Transverse colon (tissue), 4 donors: ENCODE data around the gene PGLYRP3. TPM values are rescaled to one million over a fixed set of nuclear protein-coding genes. Genes with fewer than 3 reads are reported as not detected.

Experiments
- DNase-seq: peaks from one replicate; pipeline ENCODE4 v3.0.0-alpha.2; 2019
- H3K27ac ChIP-seq, 4 donors: fragments of 200-600 bp; sonication (generic); 2 replicates each; pipeline ENCODE4 v1.5.1; 2016 to 2018; ENCODE audit warnings: inconsistent platforms in 4 of 4
- H3K27me3 ChIP-seq: fragments of 200-600 bp; sonication (generic); 2 replicates; pipeline ENCODE4 v1.5.1; 2017; ENCODE audit warnings: inconsistent platforms
- H3K36me3 ChIP-seq, 4 donors: fragments of 200-600 bp; sonication (generic); 2 replicates each; pipeline ENCODE4 v1.5.1; 2017 to 2019; ENCODE audit warnings: inconsistent platforms in 4 of 4
- H3K4me1 ChIP-seq, 4 donors: fragments of 200-600 bp; sonication (generic); 2 replicates each; pipeline ENCODE4 v1.5.1; 2017 to 2020; ENCODE audit warnings: inconsistent platforms in 4 of 4
- H3K4me3 ChIP-seq, 4 donors: fragments of 200-600 bp; sonication (generic); 1 replicate in 1 of 4; 2 replicates in 3 of 4; pipeline versions ENCODE4 v1.5.1 to v1.6.1; 2017 to 2019; ENCODE audit warnings: inconsistent platforms in 4 of 4
- H3K9me3 ChIP-seq, 2 donors: fragments of 200-600 bp; sonication (generic); 2 replicates each; pipeline ENCODE4 v1.5.1; 2017 to 2019; ENCODE audit warnings: inconsistent platforms in 2 of 2
- EP300 ChIP-seq: sonication (generic); formaldehyde crosslinking; IDR thresholded peaks from one replicate; pipeline ENCODE4 v1.6.1; 2017; ENCODE audit warnings: antibody characterized with exemption, low read depth
- POLR2A ChIP-seq: fragments of 450-650 bp; IDR thresholded peaks from one replicate; pipeline ENCODE4 v1.6.1; 2016; ENCODE audit warnings: antibody characterized with exemption, mild to moderate bottlenecking, moderate library complexity
- POLR2AphosphoS5 ChIP-seq, 3 donors: sonication (generic); formaldehyde crosslinking; IDR thresholded peaks; one replicate each; pipeline ENCODE4 v1.6.1; 2016; ENCODE audit warnings: antibody characterized with exemption in 3 of 3
- WGBS, 2 donors: methylation state at CpG; one replicate each; pipeline ENCODE4 v1.1.5; 2018; ENCODE audit warnings: low coverage in 1 of 2; 5-methylcytosine and 5-hydroxymethylcytosine counted together
- in situ Hi-C, 4 donors: fragments of 200-750 bp; cut with MboI; loops; one replicate each; pipeline versions ENCODE4 v1.15.0 to v1.15.1; 2017; ENCODE audit warnings: low sequenced_read_pairs in 3 of 4, low pct_ligation_motif_present in 1 of 4, low pct_unique_long_range_greater_than_20kb in 1 of 4
- intact Hi-C: fragments of 100-400 bp; cut with DNase I; formaldehyde crosslinking; loops from one replicate; pipeline ENCODE4 v1.15.1; 2023; ENCODE audit warnings: low total_unique reads
- small RNA-seq, 4 donors: library from RNA; depleted of rRNA; stranded (forward); fragments of <200 nt; gene quantifications; one replicate each; pipeline ENCODE3, GENCODE V24; 2016
- total RNA-seq, 4 donors: library from RNA; depleted of rRNA; stranded (reverse); fragments of >200 nt; gene quantifications; one replicate each; pipeline ENCODE4 v1.1.0, GENCODE V29; 2016
- TF ChIP-seq, protein P1 (sequence below), 5 experiments: fragments of 200-600 bp in 3 of 5; fragments of 450-650 bp in 2 of 5; sonication (generic) in 3 of 5; IDR thresholded peaks; 1 replicate in 2 of 5; 2 replicates in 3 of 5; pipeline ENCODE4 v1.5.1; 2016 to 2017; ENCODE audit warnings: antibody characterized with exemption in 5 of 5, inconsistent platforms in 3 of 5, mild to moderate bottlenecking in 2 of 5, moderate library complexity in 1 of 5

PGLYRP3 gene
- total RNA-seq, 4 donors from 2014 or later: not detected

DNA sequence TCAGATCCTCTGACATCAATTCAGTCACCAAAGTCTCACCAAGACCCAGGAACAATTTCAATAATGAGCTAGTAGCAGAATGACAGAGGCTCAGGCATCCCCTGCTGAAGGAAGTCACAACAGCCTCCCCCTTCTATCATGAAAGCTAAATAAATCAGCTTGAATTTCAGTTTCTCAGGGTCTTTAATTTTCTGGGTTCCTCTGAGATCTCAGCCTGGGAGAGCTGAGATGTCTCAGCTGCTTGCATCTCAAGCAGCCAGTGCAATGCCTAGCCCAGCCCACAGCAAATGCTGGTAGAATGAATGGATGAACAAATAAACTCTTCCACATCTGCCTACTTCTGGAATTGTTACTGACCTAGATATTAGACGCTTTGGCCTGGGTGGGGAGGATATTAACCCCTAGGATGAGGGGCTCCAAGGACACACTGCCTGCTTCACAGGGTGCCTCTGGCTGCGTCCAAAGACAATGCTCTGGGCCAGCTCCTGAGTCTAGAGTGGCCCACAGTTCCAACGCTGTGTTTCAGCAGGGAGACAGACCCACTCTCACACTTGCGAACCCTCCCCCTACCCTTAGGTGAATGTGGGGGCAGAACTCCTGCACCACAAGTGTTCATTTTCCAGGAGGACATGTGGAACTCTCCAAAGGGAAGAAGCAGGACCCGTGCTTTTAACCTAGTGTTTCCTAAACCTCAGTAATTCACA is 64.4 kb downstream of the PGLYRP3 start:
- Histone ChIP-seq H3K27ac (no peak overlapping the region), H3K27me3 (no peaks in the 10 kb centered on the region), H3K4me3 (no peak overlapping the region), H3K4me1 (no peaks in the 10 kb centered on the region), H3K9me3 (no peaks in the 10 kb centered on the region), H3K36me3 (no peaks in the 10 kb centered on the region)
- TF ChIP-seq EP300: no peak
- TF ChIP-seq, protein P1, sequence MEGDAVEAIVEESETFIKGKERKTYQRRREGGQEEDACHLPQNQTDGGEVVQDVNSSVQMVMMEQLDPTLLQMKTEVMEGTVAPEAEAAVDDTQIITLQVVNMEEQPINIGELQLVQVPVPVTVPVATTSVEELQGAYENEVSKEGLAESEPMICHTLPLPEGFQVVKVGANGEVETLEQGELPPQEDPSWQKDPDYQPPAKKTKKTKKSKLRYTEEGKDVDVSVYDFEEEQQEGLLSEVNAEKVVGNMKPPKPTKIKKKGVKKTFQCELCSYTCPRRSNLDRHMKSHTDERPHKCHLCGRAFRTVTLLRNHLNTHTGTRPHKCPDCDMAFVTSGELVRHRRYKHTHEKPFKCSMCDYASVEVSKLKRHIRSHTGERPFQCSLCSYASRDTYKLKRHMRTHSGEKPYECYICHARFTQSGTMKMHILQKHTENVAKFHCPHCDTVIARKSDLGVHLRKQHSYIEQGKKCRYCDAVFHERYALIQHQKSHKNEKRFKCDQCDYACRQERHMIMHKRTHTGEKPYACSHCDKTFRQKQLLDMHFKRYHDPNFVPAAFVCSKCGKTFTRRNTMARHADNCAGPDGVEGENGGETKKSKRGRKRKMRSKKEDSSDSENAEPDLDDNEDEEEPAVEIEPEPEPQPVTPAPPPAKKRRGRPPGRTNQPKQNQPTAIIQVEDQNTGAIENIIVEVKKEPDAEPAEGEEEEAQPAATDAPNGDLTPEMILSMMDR (IDR thresholded peaks at IDR 0.05): no peak
- TF ChIP-seq POLR2AphosphoS5 (IDR thresholded peaks at IDR 0.05): no peak
- no peak for TF ChIP-seq POLR2A
- in situ Hi-C loops (no loop called here), intact Hi-C loops (no loop called here)
- no peak for DNase-seq
- 67 to 72% methylated on average over 1 to 5 of the region's 5 CpGs for WGBS, 2 donors

Small RNAs within 50 kb of the gene (small RNA-seq; reads per million reads assigned to genes)
- gene RNU6-160P: 0 reads per million in 4 donors

Other genes with a start within 250 kb of the PGLYRP3 start
- not detected for gene SPRR2B, start 241.3 kb downstream of the PGLYRP3 start, total RNA-seq
- not detected for gene SPRR2E, start 218.4 kb downstream of the PGLYRP3 start, total RNA-seq
- not detected for gene SPRR2F, start 199.4 kb downstream of the PGLYRP3 start, total RNA-seq
- gene SPRR2G, start 162.1 kb downstream of the PGLYRP3 start, total RNA-seq: not detected
- not detected for gene LELP1, start 109.5 kb downstream of the PGLYRP3 start, total RNA-seq
- gene PRR9, start 95.4 kb downstream of the PGLYRP3 start, total RNA-seq: not detected
- gene LORICRIN, start 53.3 kb downstream of the PGLYRP3 start, total RNA-seq: not detected
- not detected for gene PGLYRP4, start 35.9 kb upstream of the PGLYRP3 start, total RNA-seq
- 10 to 100 TPM; 24.0 to 99.0 (median 34.3) TPM for gene S100A9, start 44.9 kb upstream of the PGLYRP3 start, total RNA-seq
- gene S100A12, start 62.7 kb upstream of the PGLYRP3 start, total RNA-seq: not detected
- 1 to 10 TPM in 2 of 4 donors, not detected in 2; 1.6 to 7.4 TPM for gene S100A8, start 78.1 kb upstream of the PGLYRP3 start, total RNA-seq
- gene S100A7A, start 103.6 kb upstream of the PGLYRP3 start, total RNA-seq: not detected
- not detected for gene S100A7, start 147.7 kb upstream of the PGLYRP3 start, total RNA-seq
- 100 to 1,000 TPM; 219 to 881 (median 433) TPM for gene S100A6, start 223.0 kb upstream of the PGLYRP3 start, total RNA-seq
- gene S100A5, start 228.0 kb upstream of the PGLYRP3 start, total RNA-seq: not detected
- 100 to 1,000 TPM in 1 of 4 donors, 10 to 100 TPM in 3; 40.8 to 138 (median 78.6) TPM for gene S100A4, start 232.9 kb upstream of the PGLYRP3 start, total RNA-seq
- gene S100A3, start 236.3 kb upstream of the PGLYRP3 start, total RNA-seq: under 1 TPM in 1 of 4 donors, not detected in 3; 0.64 TPM